Measurements from ENCODE around the gene IGFALS. TPM values are rescaled to one million over a fixed set of nuclear protein-coding genes. Genes with fewer than 3 reads are reported as not detected.

IGFALS gene
- total RNA-seq, 1 experiment from 2014 or later, result not detected

- peaks cover 64% of the 10 kb centered on the region for H3K36me3 Mint-ChIP-seq (ENCODE audit: insufficient read depth, unreplicated experiment)
- intact Hi-C loops (cut with micrococcal nuclease; ENCODE audit: unreplicated experiment), result no loop called here
- TF ChIP-seq CTCF (IDR thresholded peaks at IDR 0.05; ENCODE audit: unreplicated experiment), result no peak
- no peaks in the 10 kb centered on the region for H3K9me3 Mint-ChIP-seq (ENCODE audit: low read depth, unreplicated experiment)
- no peak overlapping the region for H3K4me3 Mint-ChIP-seq (ENCODE audit: low read depth, unreplicated experiment)
- H3K27me3 Mint-ChIP-seq (ENCODE audit: unreplicated experiment), result no peaks in the 10 kb centered on the region
- CTCF ChIA-PET, result no interaction called here
- no peak for DNase-seq
- H3K27ac Mint-ChIP-seq (ENCODE audit: unreplicated experiment), result no peak overlapping the region
- H3K4me1 Mint-ChIP-seq (ENCODE audit: low read depth, unreplicated experiment), result peaks cover 8% of the 10 kb centered on the region
- BruUV-seq (replicated peaks), result no TSS peak
These were observed 27.7 kb downstream of the IGFALS start for GRCh38 chr16:1765826-1766225.

DNA sequence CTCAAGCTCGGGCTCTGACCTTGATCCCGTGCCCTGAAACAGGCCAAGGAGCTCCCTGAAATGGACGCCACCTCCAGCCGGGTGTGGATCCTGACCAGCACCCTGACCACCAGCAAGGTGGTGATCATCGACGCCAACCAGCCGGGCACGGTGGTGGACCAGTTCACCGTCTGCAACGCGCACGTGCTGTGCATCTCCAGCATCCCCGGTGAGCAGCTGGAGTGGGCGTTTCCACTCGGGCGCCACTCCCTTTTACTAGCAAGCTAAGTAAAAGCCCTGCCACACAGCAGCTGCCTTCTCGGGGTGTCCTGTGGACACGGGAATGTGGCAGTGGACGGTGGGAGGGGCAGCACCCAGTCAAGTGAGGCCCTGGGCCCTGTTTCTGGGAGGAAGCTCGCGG is 28.5 kb downstream of the IGFALS start:
- H3K27ac Mint-ChIP-seq (ENCODE audit: unreplicated experiment), result no peak overlapping the region
- CTCF ChIA-PET, result interaction anchor here (0.5 kb wide), 1 partner anchor 127 kb away, joined by 3 read pairs; no protein-coding TSS in a partner anchor
- intact Hi-C loops (cut with micrococcal nuclease; ENCODE audit: unreplicated experiment), result no loop called here
- H3K4me3 Mint-ChIP-seq (ENCODE audit: low read depth, unreplicated experiment), result no peak overlapping the region
- peaks cover 61% of the 10 kb centered on the region for H3K36me3 Mint-ChIP-seq (ENCODE audit: insufficient read depth, unreplicated experiment)
- H3K4me1 Mint-ChIP-seq (ENCODE audit: low read depth, unreplicated experiment), result peaks cover 2% of the 10 kb centered on the region
- no TSS peak for BruUV-seq (replicated peaks)
- TF ChIP-seq CTCF (IDR thresholded peaks at IDR 0.05; ENCODE audit: unreplicated experiment), result no peak
- H3K27me3 Mint-ChIP-seq (ENCODE audit: unreplicated experiment), result no peaks in the 10 kb centered on the region
- no peak for DNase-seq
- H3K9me3 Mint-ChIP-seq (ENCODE audit: low read depth, unreplicated experiment), result no peaks in the 10 kb centered on the region

- H3K36me3 Mint-ChIP-seq (ENCODE audit: insufficient read depth, unreplicated experiment), result peaks cover 59% of the 10 kb centered on the region
- no TSS peak for BruUV-seq (replicated peaks)
- intact Hi-C loops (cut with micrococcal nuclease; ENCODE audit: unreplicated experiment), result no loop called here
- DNase-seq, result no peak
- H3K27me3 Mint-ChIP-seq (ENCODE audit: unreplicated experiment), result no peaks in the 10 kb centered on the region
- TF ChIP-seq CTCF (IDR thresholded peaks at IDR 0.05; ENCODE audit: unreplicated experiment), result peak; percentile 15
- CTCF ChIA-PET, result no interaction called here
- H3K4me3 Mint-ChIP-seq (ENCODE audit: low read depth, unreplicated experiment), result no peak overlapping the region
- H3K9me3 Mint-ChIP-seq (ENCODE audit: low read depth, unreplicated experiment), result no peaks in the 10 kb centered on the region
- H3K27ac Mint-ChIP-seq (ENCODE audit: unreplicated experiment), result no peak overlapping the region
- no peaks in the 10 kb centered on the region for H3K4me1 Mint-ChIP-seq (ENCODE audit: low read depth, unreplicated experiment)
These were observed 29.7 kb downstream of the IGFALS start for GRCh38 chr16:1763521-1764511.

- BruUV-seq (replicated peaks), result no TSS peak
- CTCF ChIA-PET, result no interaction called here
- no peak overlapping the region for H3K27ac Mint-ChIP-seq (ENCODE audit: unreplicated experiment)
- no peak overlapping the region for H3K4me3 Mint-ChIP-seq (ENCODE audit: low read depth, unreplicated experiment)
- no peak for TF ChIP-seq CTCF (IDR thresholded peaks at IDR 0.05; ENCODE audit: unreplicated experiment)
- intact Hi-C loops (cut with micrococcal nuclease; ENCODE audit: unreplicated experiment), result no loop called here
- no peaks in the 10 kb centered on the region for H3K4me1 Mint-ChIP-seq (ENCODE audit: low read depth, unreplicated experiment)
- no peaks in the 10 kb centered on the region for H3K9me3 Mint-ChIP-seq (ENCODE audit: low read depth, unreplicated experiment)
- no peak for DNase-seq
- no peaks in the 10 kb centered on the region for H3K27me3 Mint-ChIP-seq (ENCODE audit: unreplicated experiment)
- H3K36me3 Mint-ChIP-seq (ENCODE audit: insufficient read depth, unreplicated experiment), result peaks cover 52% of the 10 kb centered on the region
These were observed 30.5 kb downstream of the IGFALS start for GRCh38 chr16:1762879-1763520.

All from Calu3 (cell line).